Esophagus squamous epithelium (tissue), 5 donors: ENCODE data around the gene MYCT1. TPM values are rescaled to one million over a fixed set of nuclear protein-coding genes. Genes with fewer than 3 reads are reported as not detected.

ENCODE experiments used
- DNase-seq: peaks from one replicate; lab custom pipeline; 2025; lab: John Stamatoyannopoulos, UW
- H3K27ac ChIP-seq, 4 donors: fragments of 200-600 bp; sonication (generic); one replicate each; pipeline ENCODE4 v1.5.1; 2016 to 2019; ENCODE audit warnings: mild to moderate bottlenecking in 1 of 4
- H3K27me3 ChIP-seq, 4 donors: fragments of 200-600 bp; sonication (generic); 1 replicate in 3 of 4; 2 replicates in 1 of 4; pipeline versions ENCODE4 v1.5.1 to v1.6.0; 2017 to 2021; ENCODE audit warnings: antibody characterized with exemption in 1 of 4
- H3K36me3 ChIP-seq, 3 donors: fragments of 200-600 bp; sonication (generic); one replicate each; pipeline ENCODE4 v1.5.1; 2016 to 2019
- H3K4me1 ChIP-seq, 3 donors: fragments of 200-600 bp; sonication (generic); one replicate each; pipeline ENCODE4 v1.5.1; 2017 to 2019
- H3K4me3 ChIP-seq, 4 donors: fragments of 200-600 bp; sonication (generic); 1 replicate in 3 of 4; 2 replicates in 1 of 4; pipeline ENCODE4 v1.5.1; 2016 to 2019; ENCODE audit warnings: mild to moderate bottlenecking in 2 of 4, moderate library complexity in 1 of 4
- H3K9me3 ChIP-seq, 3 donors: fragments of 200-600 bp; sonication (generic); one replicate each; pipeline ENCODE4 v1.5.1; 2016 to 2019
- POLR2A ChIP-seq, 4 donors: fragments of 450-650 bp; IDR thresholded peaks; one replicate each; pipeline ENCODE4 v1.6.1; 2017; ENCODE audit warnings: antibody characterized with exemption in 4 of 4, mild to moderate bottlenecking in 4 of 4, moderate library complexity in 3 of 4
- WGBS, 2 donors: methylation state at CpG; one replicate each; pipeline ENCODE4 v1.1.5; 2018; 5-methylcytosine and 5-hydroxymethylcytosine counted together
- intact Hi-C: fragments of 100-400 bp; cut with DNase I; formaldehyde crosslinking; loops from one replicate; pipeline ENCODE4 v1.15.0; 2022
- total RNA-seq, 4 donors: library from RNA; depleted of rRNA; stranded (reverse); fragments of >200 nt; gene quantifications; one replicate each; pipeline ENCODE4 v1.1.0, GENCODE V29; 2016
- TF ChIP-seq, protein P1 (sequence below), 6 experiments: fragments of 450-650 bp in 4 of 6; fragments of 200-600 bp in 2 of 6; sonication (generic) in 2 of 6; IDR thresholded peaks; one replicate each; pipeline ENCODE4 v1.5.1; 2016 to 2019; ENCODE audit warnings: antibody characterized with exemption in 6 of 6, mild to moderate bottlenecking in 4 of 6, moderate library complexity in 4 of 6
- donor health status: DM: yes; HTN: yes; CAD: no.

The MYCT1 gene
- total RNA-seq, 4 donors from 2014 or later = 0.53 to 7.8 (median 2.6) TPM

DNA sequence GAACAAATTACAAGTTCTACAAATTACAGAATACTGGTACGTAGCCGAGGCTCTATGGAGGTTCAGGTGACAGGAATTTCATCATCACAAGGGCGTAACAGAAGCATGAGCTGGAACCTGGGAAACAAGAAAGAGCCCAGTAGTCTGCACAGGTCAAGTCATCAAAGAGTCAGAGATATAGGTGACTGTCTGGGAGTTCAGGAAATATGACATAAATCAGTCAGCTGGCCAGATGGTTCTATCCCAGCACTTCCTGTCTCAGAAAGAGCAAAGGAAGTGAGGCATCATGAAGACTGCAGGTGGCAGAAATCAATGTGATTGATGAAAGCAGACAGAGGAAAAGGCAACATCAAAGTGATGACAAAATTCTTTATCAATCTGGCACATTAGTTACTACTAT, 23.3 kb downstream of the MYCT1 start:
- no peak for DNase-seq
- no peaks in the 10 kb centered on the region for H3K36me3 ChIP-seq
- 51 to 65% methylated on average over 3 of the region's 3 CpGs for WGBS, 2 donors
- no peak for TF ChIP-seq POLR2A (IDR thresholded peaks at IDR 0.05)
- TF ChIP-seq, protein P1, sequence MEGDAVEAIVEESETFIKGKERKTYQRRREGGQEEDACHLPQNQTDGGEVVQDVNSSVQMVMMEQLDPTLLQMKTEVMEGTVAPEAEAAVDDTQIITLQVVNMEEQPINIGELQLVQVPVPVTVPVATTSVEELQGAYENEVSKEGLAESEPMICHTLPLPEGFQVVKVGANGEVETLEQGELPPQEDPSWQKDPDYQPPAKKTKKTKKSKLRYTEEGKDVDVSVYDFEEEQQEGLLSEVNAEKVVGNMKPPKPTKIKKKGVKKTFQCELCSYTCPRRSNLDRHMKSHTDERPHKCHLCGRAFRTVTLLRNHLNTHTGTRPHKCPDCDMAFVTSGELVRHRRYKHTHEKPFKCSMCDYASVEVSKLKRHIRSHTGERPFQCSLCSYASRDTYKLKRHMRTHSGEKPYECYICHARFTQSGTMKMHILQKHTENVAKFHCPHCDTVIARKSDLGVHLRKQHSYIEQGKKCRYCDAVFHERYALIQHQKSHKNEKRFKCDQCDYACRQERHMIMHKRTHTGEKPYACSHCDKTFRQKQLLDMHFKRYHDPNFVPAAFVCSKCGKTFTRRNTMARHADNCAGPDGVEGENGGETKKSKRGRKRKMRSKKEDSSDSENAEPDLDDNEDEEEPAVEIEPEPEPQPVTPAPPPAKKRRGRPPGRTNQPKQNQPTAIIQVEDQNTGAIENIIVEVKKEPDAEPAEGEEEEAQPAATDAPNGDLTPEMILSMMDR (IDR thresholded peaks at IDR 0.05) = no peak
- H3K4me3 ChIP-seq = no peak overlapping the region
- H3K27me3 ChIP-seq = no peaks in the 10 kb centered on the region
- H3K4me1 ChIP-seq = no peaks in the 10 kb centered on the region
- no peak overlapping the region for H3K27ac ChIP-seq
- intact Hi-C loops = no loop called here
- no peaks in the 10 kb centered on the region for H3K9me3 ChIP-seq

DNA sequence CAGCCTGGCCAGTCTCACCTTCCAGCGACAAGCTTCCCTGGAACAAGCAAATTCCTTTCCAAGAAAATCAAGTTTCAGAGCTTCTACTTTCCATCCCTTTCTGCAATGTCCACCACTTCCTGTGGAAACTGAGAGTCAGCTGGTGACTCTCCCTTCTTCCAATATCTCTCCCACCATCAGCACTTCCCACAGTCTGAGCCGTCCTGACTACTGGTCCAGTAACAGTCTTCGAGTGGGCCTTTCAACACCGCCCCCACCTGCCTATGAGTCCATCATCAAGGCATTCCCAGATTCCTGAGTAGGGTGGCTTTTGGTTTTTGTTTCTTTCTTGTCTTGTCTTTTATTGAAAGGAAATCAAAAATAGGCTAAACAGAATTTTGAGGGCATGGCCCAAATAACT, 24.3 kb downstream of the MYCT1 start:
- H3K27me3 ChIP-seq = no peaks in the 10 kb centered on the region
- no peak overlapping the region for H3K27ac ChIP-seq

DNA sequence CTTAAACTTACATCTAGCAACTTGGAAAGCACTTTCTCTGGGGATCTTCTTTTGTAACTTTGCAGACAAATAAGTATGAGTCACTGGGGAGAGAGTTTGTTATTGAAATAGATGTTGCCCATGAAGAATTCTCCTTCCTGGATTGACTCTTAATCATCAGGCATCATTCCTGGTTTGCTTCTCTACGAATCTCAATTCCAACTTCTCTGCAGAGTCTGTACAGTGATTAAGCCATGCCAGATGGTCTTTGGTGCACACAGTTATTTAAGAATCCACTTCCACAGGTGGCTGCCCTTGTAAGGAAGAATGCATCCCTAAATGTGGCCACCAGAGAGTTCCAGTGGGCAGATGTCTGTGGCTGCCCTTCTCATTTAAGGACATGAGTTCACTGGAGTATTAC, 25.7 kb downstream of the MYCT1 start:
- H3K4me1 ChIP-seq = no peaks in the 10 kb centered on the region
- no peaks in the 10 kb centered on the region for H3K27me3 ChIP-seq
- no peaks in the 10 kb centered on the region for H3K36me3 ChIP-seq
- no peaks in the 10 kb centered on the region for H3K9me3 ChIP-seq
- H3K27ac ChIP-seq = no peak overlapping the region
- no peak for DNase-seq
- intact Hi-C loops = no loop called here
- no peak overlapping the region for H3K4me3 ChIP-seq
- WGBS, 2 donors = 25 to 67% methylated on average over 1 of the region's 1 CpG
- TF ChIP-seq, protein P1 (IDR thresholded peaks at IDR 0.05) = no peak
- no peak for TF ChIP-seq POLR2A (IDR thresholded peaks at IDR 0.05)

More for the DNA sequence above, 24.3 kb downstream of the MYCT1 start:
- no peaks in the 10 kb centered on the region for H3K9me3 ChIP-seq
- H3K4me1 ChIP-seq = no peaks in the 10 kb centered on the region
- DNase-seq = no peak
- intact Hi-C loops = no loop called here
- no peaks in the 10 kb centered on the region for H3K36me3 ChIP-seq
- TF ChIP-seq POLR2A (IDR thresholded peaks at IDR 0.05) = no peak
- TF ChIP-seq, protein P1 (IDR thresholded peaks at IDR 0.05) = no peak
- WGBS, 2 donors = 70 to 72% methylated on average over 4 of the region's 4 CpGs
- no peak overlapping the region for H3K4me3 ChIP-seq

DNA sequence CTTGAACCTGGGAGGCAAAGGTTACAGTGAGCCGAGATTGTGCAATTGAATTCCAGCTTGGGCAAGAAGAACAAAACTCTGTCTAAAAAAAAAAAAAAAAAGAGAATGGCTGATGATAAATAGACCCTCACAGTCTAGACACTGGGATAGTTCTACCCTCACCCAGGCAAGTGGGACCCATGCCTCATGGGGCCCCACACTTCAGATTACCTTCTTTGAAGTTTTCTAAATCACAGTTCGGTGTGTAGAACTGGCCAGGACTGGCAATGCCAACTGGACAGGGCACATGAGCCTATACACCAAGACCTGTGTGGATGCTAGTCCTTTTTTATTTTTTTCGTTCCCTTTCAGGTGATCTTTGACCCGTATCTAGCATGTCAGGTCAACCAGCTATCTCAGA, 28.6 kb downstream of the MYCT1 start:
- H3K9me3 ChIP-seq = no peaks in the 10 kb centered on the region
- no peak overlapping the region for H3K4me3 ChIP-seq
- WGBS, 2 donors = 64 to 69% methylated on average over 4 of the region's 4 CpGs
- TF ChIP-seq, protein P1 (IDR thresholded peaks at IDR 0.05) = no peak
- no peak for TF ChIP-seq POLR2A (IDR thresholded peaks at IDR 0.05)
- no peak overlapping the region for H3K27ac ChIP-seq
- intact Hi-C loops = no loop called here
- no peaks in the 10 kb centered on the region for H3K27me3 ChIP-seq
- H3K36me3 ChIP-seq = no peaks in the 10 kb centered on the region
- no peaks in the 10 kb centered on the region for H3K4me1 ChIP-seq
- DNase-seq = no peak

DNA sequence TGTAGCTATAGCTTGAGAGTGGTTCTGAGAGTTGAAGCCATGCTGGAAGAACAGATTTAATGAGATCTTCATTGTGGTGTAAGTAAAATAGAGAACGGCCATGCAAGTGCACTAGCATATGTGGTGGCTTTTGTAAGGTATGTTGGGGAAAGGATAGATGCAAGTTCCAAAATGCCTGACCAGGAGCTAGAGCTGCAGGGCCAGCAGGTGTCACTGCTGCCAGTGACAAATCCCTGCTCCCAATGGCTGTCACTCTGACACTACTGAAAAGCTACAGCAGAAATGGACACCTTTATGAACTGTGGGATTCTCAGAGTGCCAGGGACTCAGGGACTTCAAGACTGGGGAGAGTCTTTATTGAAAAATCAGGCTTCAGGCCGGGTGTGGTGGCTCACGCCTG, 29.8 kb downstream of the MYCT1 start:
- intact Hi-C loops = no loop called here
- Histone ChIP-seq H3K4me3 (no peak overlapping the region), H3K27ac (no peak overlapping the region), H3K27me3 (no peaks in the 10 kb centered on the region), H3K9me3 (no peaks in the 10 kb centered on the region), H3K36me3 (no peaks in the 10 kb centered on the region), H3K4me1 (no peaks in the 10 kb centered on the region)
- WGBS, 2 donors = 86 to 90% methylated on average over 2 of the region's 3 CpGs
- TF ChIP-seq, protein P1 (IDR thresholded peaks at IDR 0.05) = no peak
- DNase-seq = no peak
